SK-N-SH (cell line): ENCODE measurements around the gene GTF2B. TPM values are rescaled to one million over a fixed set of nuclear protein-coding genes. Genes with fewer than 3 reads are reported as not detected.

ENCODE experiments used
- CTCF ChIA-PET: fragments of 300-600, 350-600 bp; formaldehyde crosslinking; extraction: SDS; loops from one replicate; lab custom pipeline; 2021; lab: Yijun Ruan, JAX
- POLR2A ChIA-PET: fragments of 350-600 bp; sonication (Branson Sonifier 250); formaldehyde crosslinking; extraction: SDS; loops from one replicate; lab custom pipeline; 2020; ENCODE audit warnings: antibody characterized with exemption, inconsistent platforms; lab: Yijun Ruan, JAX
- DNase-seq: peaks from one replicate; pipeline ENCODE4 v3.0.0; 2012
- H2AFZ ChIP-seq: fragments of 200-600 bp; sonication (generic); 2 replicates; pipeline ENCODE4 v1.8.1; 2016; ENCODE audit warnings: antibody characterized with exemption, mild to moderate bottlenecking, low read depth
- H3F3A ChIP-seq: fragments of 200-600 bp; sonication (generic); replicated peaks from 2 replicates; pipeline ENCODE3; 2016; ENCODE audit warnings: antibody characterized with exemption, mild to moderate bottlenecking; ENCODE audit not compliant: insufficient read depth
- H3K27ac ChIP-seq, 2 experiments: fragments of 200-500 bp in 1 of 2; fragments of 200-600 bp in 1 of 2; sonication (Bioruptor generic) in 1 of 2; sonication (generic), shearing (Covaris generic) in 1 of 2; 2 replicates each; pipeline versions ENCODE4 v1.5.1 to v1.6.1; 2014 to 2016; ENCODE audit warnings: low read depth in 2 of 2, inconsistent platforms in 1 of 2, low read length in 1 of 2, mild to moderate bottlenecking in 1 of 2, mixed read lengths in 1 of 2
- H3K27me3 ChIP-seq: fragments of 200-600 bp; sonication (generic), shearing (Covaris generic); 2 replicates; pipeline ENCODE4 v1.6.1; 2016; ENCODE audit warnings: mixed run types; ENCODE audit not compliant: insufficient read depth
- H3K36me3 ChIP-seq, 2 experiments: fragments of 200-500 bp in 1 of 2; fragments of 200-600 bp in 1 of 2; sonication (Bioruptor generic) in 1 of 2; sonication (generic) in 1 of 2; replicated peaks in 1 of 2; 2 replicates each; pipeline versions ENCODE3 to v1.5.1; 2014 to 2016; ENCODE audit warnings: low read length in 1 of 2, mild to moderate bottlenecking in 1 of 2; ENCODE audit not compliant: insufficient read depth in 2 of 2, control insufficient read depth in 1 of 2
- H3K4me1 ChIP-seq, 2 experiments: fragments of 200-500 bp in 1 of 2; fragments of 200-600 bp in 1 of 2; sonication (Bioruptor generic) in 1 of 2; sonication (generic), shearing (Covaris generic) in 1 of 2; 2 replicates each; pipeline versions ENCODE4 v1.5.1 to v1.6.1; 2014 to 2016; ENCODE audit warnings: low read depth in 1 of 2, low read length in 1 of 2, mixed run types in 1 of 2; ENCODE audit not compliant: insufficient read depth in 2 of 2, control insufficient read depth in 1 of 2
- H3K4me2 ChIP-seq: fragments of 200-600 bp; sonication (generic), shearing (Covaris generic); 2 replicates; pipeline ENCODE4 v1.6.1; 2017; ENCODE audit warnings: mixed run types
- H3K4me3 ChIP-seq, 2 experiments: fragments of 200-500 bp in 1 of 2; fragments of 200-600 bp in 1 of 2; sonication (Bioruptor generic) in 1 of 2; sonication (generic), shearing (Covaris generic) in 1 of 2; 2 replicates each; pipeline versions ENCODE4 v1.5.1 to v1.8.1; 2014 to 2016; ENCODE audit warnings: low read depth in 2 of 2, inconsistent platforms in 1 of 2, low read length in 1 of 2, mild to moderate bottlenecking in 1 of 2, mixed read lengths in 1 of 2, moderate library complexity in 1 of 2
- H3K79me2 ChIP-seq: fragments of 200-600 bp; sonication (generic); 2 replicates; pipeline ENCODE4 v1.8.1; 2017; ENCODE audit warnings: mild to moderate bottlenecking; ENCODE audit not compliant: insufficient read depth
- H3K9ac ChIP-seq: fragments of 200-600 bp; sonication (generic); 2 replicates; pipeline ENCODE4 v1.6.1; 2017; ENCODE audit warnings: mixed run types
- H3K9me2 ChIP-seq: fragments of 200-600 bp; sonication (generic); 2 replicates; pipeline ENCODE4 v1.6.1; 2017; ENCODE audit warnings: mixed run types
- H3K9me3 ChIP-seq: fragments of 200-600 bp; sonication (generic); 2 replicates; pipeline ENCODE4 v1.6.1; 2017; ENCODE audit warnings: mixed run types, mild to moderate bottlenecking, moderate library complexity
- H4K20me1 ChIP-seq: fragments of 200-600 bp; sonication (generic); 2 replicates; pipeline ENCODE4 v1.6.1; 2017; ENCODE audit warnings: mild to moderate bottlenecking, mixed run types; ENCODE audit not compliant: insufficient read depth
- GABPA ChIP-seq: IDR thresholded peaks from 2 replicates; pipeline ENCODE4 v1.4.0; 2012; ENCODE audit warnings: low read depth, mild to moderate bottlenecking
- TAF1 ChIP-seq: IDR thresholded peaks from 2 replicates; pipeline ENCODE4 v1.6.1; 2012; ENCODE audit warnings: low read depth, mild to moderate bottlenecking, low read length, moderate library complexity, borderline replicate concordance
- TEAD4 ChIP-seq: IDR thresholded peaks from 2 replicates; pipeline ENCODE4 v1.4.0; 2012; ENCODE audit warnings: mild to moderate bottlenecking, borderline replicate concordance; ENCODE audit not compliant: insufficient read depth
- WGBS: methylation state at CpG from one replicate; pipeline ENCODE4 v1.1.6; 2017; ENCODE audit warnings: low lambda C conversion rate; 5-methylcytosine and 5-hydroxymethylcytosine counted together
- polyA plus RNA-seq, 3 experiments: library from polyadenylated mRNA; depleted of rRNA; stranded (reverse); fragments of >200 nt; gene quantifications; 2 replicates each; pipeline ENCODE4 v1.2.3, GENCODE V29; 2012
- TF ChIP-seq, protein P1 (sequence below): fragments of 200-600 bp; sonication (generic); IDR thresholded peaks from 2 replicates; pipeline ENCODE4 v1.6.1; 2017; ENCODE audit warnings: antibody characterized with exemption, mild to moderate bottlenecking, moderate library complexity
- TF ChIP-seq, protein P2 (sequence below): IDR thresholded peaks from 2 replicates; pipeline ENCODE4; 2012

The GTF2B gene
- polyA plus RNA-seq, 1 of the 3 experiments (the other 2 are of a cell fraction), result 26.0 TPM

DNA sequence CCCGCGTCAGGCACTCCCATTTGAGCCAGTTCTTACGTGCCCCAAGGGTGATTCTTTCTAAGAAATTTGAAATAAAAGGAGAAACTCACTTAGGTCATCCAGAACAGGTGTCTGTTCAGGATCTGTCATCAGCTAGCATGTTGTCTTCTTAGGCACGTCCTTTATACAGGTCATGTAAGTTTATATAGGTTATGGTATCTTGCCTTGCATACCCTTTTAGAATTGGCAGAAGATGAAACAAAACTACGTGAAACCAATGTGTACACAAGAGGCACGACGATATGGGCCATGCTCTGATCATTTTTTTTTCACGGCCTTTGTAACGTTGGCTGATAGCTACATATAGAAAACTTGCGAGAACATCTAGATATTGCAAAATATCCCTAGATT is 579 bp upstream of the GTF2B start:
- TF ChIP-seq TEAD4, result no peak
- TF ChIP-seq, protein P1, sequence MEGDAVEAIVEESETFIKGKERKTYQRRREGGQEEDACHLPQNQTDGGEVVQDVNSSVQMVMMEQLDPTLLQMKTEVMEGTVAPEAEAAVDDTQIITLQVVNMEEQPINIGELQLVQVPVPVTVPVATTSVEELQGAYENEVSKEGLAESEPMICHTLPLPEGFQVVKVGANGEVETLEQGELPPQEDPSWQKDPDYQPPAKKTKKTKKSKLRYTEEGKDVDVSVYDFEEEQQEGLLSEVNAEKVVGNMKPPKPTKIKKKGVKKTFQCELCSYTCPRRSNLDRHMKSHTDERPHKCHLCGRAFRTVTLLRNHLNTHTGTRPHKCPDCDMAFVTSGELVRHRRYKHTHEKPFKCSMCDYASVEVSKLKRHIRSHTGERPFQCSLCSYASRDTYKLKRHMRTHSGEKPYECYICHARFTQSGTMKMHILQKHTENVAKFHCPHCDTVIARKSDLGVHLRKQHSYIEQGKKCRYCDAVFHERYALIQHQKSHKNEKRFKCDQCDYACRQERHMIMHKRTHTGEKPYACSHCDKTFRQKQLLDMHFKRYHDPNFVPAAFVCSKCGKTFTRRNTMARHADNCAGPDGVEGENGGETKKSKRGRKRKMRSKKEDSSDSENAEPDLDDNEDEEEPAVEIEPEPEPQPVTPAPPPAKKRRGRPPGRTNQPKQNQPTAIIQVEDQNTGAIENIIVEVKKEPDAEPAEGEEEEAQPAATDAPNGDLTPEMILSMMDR, result no peak
- TF ChIP-seq TAF1, result no peak
- TF ChIP-seq, protein P2, sequence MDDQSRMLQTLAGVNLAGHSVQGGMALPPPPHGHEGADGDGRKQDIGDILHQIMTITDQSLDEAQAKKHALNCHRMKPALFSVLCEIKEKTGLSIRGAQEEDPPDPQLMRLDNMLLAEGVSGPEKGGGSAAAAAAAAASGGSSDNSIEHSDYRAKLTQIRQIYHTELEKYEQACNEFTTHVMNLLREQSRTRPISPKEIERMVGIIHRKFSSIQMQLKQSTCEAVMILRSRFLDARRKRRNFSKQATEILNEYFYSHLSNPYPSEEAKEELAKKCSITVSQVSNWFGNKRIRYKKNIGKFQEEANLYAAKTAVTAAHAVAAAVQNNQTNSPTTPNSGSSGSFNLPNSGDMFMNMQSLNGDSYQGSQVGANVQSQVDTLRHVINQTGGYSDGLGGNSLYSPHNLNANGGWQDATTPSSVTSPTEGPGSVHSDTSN, result no peak
- Histone ChIP-seq H3K9me2 (no peaks in the 10 kb centered on the region), H3K27ac (peak overlapping the region; percentile 88), H3K79me2 (peaks cover 43% of the 10 kb centered on the region), H3K4me3 (peak overlapping the region; percentile 71 to 82), H3K9me3 (no peaks in the 10 kb centered on the region), H3K4me2 (peak overlapping the region; percentile 87), H2AFZ (peak overlapping the region; percentile 86), H3F3A (no peaks in the 10 kb centered on the region), H3K9ac (peak overlapping the region; percentile 90; the same call in 1 of the 2 replicates), H3K36me3 (peaks cover 5 to 16% of the 10 kb centered on the region in 2 experiments), H3K4me1 (peaks cover 9 to 14% of the 10 kb centered on the region in 2 experiments; a peak in 3 of 4 replicates), H3K27me3 (no peaks in the 10 kb centered on the region), H4K20me1 (peaks cover 24% of the 10 kb centered on the region; the same call in 1 of the 2 replicates)
- CTCF ChIA-PET, result interaction anchor here (0.6 kb wide), 1 partner anchor 605 kb away, joined by 3 read pairs; no protein-coding TSS in a partner anchor
- POLR2A ChIA-PET, result interaction anchor here (0.7 kb wide), 2 partner anchors 195 to 246 kb away, joined by 3 read pairs; no protein-coding TSS in a partner anchor
- WGBS, result 34% methylated on average over 10 of the region's 10 CpGs
- no peak for DNase-seq

DNA sequence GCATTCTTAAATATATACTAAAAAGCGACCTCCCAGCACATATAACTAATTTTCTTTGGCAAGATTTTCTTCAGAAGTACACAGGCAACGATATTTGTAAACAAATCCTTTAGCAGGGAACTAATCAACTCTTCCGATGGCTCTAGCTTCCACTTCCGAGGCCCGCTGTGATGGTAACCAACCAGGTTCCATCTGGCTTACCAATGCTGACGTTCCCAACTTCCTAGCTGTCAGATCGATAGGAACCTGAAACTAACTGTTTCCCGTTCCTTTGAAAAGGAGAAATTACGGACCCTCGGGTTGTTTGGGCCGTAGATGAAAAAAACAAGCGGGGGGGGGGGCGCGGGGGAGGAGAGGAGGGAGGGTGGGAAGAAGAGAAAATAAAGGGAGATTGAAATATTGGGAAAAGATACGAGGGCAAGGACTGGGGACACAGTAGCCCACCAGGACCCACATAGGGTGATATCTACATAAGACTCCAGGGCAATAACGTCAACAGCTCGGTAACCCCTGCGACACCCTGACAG is 513 bp downstream of the GTF2B start:
- POLR2A ChIA-PET, result interaction anchor here (1.7 kb wide), 1 partner anchor 26 kb away, joined by 5 read pairs; no protein-coding TSS in a partner anchor
- Histone ChIP-seq H3K27me3 (no peaks in the 10 kb centered on the region), H3K4me1 (peaks cover 9 to 14% of the 10 kb centered on the region in 2 experiments; a peak in 3 of 4 replicates), H3K27ac (peak overlapping the region; percentile 88), H4K20me1 (peaks cover 24% of the 10 kb centered on the region; the same call in 1 of the 2 replicates), H3K36me3 (peaks cover 13 to 27% of the 10 kb centered on the region in 2 experiments), H2AFZ (peak overlapping the region; percentile 86; the same call in 1 of the 2 replicates), H3K4me2 (peak overlapping the region; percentile 87), H3K9me2 (no peaks in the 10 kb centered on the region), H3K79me2 (peaks cover 50% of the 10 kb centered on the region), H3K9ac (peak overlapping the region; percentile 90), H3K9me3 (no peaks in the 10 kb centered on the region), H3F3A (no peaks in the 10 kb centered on the region), H3K4me3 (peak overlapping the region; percentile 71 to 82)
- WGBS, result under 1% methylated on average over 15 of the region's 18 CpGs
- DNase-seq, result peak; percentile 39
- CTCF ChIA-PET, result interaction anchor here (0.7 to 1.7 kb wide), 3 partner anchors 13 to 1816 kb away, joined by 4 to 5 read pairs (median 5); no protein-coding TSS in a partner anchor
- TF ChIP-seq GABPA (peak; percentile 46; the same call in 1 of the 2 replicates), TEAD4 (no peak)
